ENCODE data around the gene PLPPR3.

The PLPPR3 gene

GRCh38 chr19:782185-782877 is 39.4 kb downstream of the PLPPR3 start:
- no CpG with 5 or more reads among the region's 29 CpGs for WGBS (ENCODE audit: insufficient coverage, insufficient read length)
- H3K36me3 ChIP-seq (ENCODE audit: control insufficient read depth, insufficient read depth, low read length) = no peaks in the 10 kb centered on the region
- H3K4me3 ChIP-seq (ENCODE audit: low read length) = no peak overlapping the region; the same call in 1 of the 2 replicates
- H3K9me3 ChIP-seq (ENCODE audit: control insufficient read depth, insufficient read depth, low read length) = no peaks in the 10 kb centered on the region
- peaks cover 5% of the 10 kb centered on the region for H3K4me1 ChIP-seq (ENCODE audit: control insufficient read depth, insufficient read depth, low read length)
- no peak overlapping the region for H3K27ac ChIP-seq (ENCODE audit: low read length)
- DNase-seq (ENCODE audit: low read depth, low spot score) = no peak
- H3K27me3 ChIP-seq (ENCODE audit: control insufficient read depth, insufficient read depth, low read length) = no peaks in the 10 kb centered on the region

DNA sequence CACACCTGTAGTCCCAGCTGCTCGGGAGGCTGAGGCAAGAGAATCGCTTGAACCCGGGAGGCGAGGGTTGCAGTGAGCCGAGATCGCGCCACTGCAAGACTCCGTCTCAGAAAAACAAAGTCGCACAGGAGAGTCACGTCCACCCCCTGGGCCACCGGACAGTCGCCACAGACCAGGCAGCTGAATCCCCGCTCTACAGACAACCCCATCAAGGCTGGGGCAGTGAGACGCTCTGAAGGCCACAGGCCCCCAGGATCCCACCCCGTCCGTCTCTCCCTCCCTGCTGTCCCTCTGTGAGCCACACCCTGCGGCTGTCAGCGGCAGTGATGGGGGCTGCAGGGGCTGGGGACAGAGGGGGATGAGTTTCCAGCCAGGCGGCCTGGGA is 40.0 kb downstream of the PLPPR3 start:
- DNase-seq (ENCODE audit: low read depth, low spot score) = no peak
- WGBS (ENCODE audit: insufficient coverage, insufficient read length) = no CpG with 5 or more reads among the region's 19 CpGs
- Histone ChIP-seq H3K4me1 (ENCODE audit: control insufficient read depth, insufficient read depth, low read length) (peaks cover 5% of the 10 kb centered on the region), H3K9me3 (ENCODE audit: control insufficient read depth, insufficient read depth, low read length) (no peaks in the 10 kb centered on the region), H3K27ac (ENCODE audit: low read length) (no peak overlapping the region), H3K4me3 (ENCODE audit: low read length) (no peak overlapping the region), H3K36me3 (ENCODE audit: control insufficient read depth, insufficient read depth, low read length) (no peaks in the 10 kb centered on the region), H3K27me3 (ENCODE audit: control insufficient read depth, insufficient read depth, low read length) (no peaks in the 10 kb centered on the region)

- Histone ChIP-seq H3K4me3 (ENCODE audit: low read length) (no peak overlapping the region), H3K9me3 (ENCODE audit: control insufficient read depth, insufficient read depth, low read length) (no peaks in the 10 kb centered on the region), H3K27ac (ENCODE audit: low read length) (no peak overlapping the region), H3K36me3 (ENCODE audit: control insufficient read depth, insufficient read depth, low read length) (no peaks in the 10 kb centered on the region), H3K27me3 (ENCODE audit: control insufficient read depth, insufficient read depth, low read length) (no peaks in the 10 kb centered on the region), H3K4me1 (ENCODE audit: control insufficient read depth, insufficient read depth, low read length) (peaks cover 5% of the 10 kb centered on the region)
- WGBS (ENCODE audit: insufficient coverage, insufficient read length) = no CpG with 5 or more reads among the region's 15 CpGs
- no peak for DNase-seq (ENCODE audit: low read depth, low spot score)
These were observed 40.8 kb downstream of the PLPPR3 start for GRCh38 chr19:780935-781334.

DNA sequence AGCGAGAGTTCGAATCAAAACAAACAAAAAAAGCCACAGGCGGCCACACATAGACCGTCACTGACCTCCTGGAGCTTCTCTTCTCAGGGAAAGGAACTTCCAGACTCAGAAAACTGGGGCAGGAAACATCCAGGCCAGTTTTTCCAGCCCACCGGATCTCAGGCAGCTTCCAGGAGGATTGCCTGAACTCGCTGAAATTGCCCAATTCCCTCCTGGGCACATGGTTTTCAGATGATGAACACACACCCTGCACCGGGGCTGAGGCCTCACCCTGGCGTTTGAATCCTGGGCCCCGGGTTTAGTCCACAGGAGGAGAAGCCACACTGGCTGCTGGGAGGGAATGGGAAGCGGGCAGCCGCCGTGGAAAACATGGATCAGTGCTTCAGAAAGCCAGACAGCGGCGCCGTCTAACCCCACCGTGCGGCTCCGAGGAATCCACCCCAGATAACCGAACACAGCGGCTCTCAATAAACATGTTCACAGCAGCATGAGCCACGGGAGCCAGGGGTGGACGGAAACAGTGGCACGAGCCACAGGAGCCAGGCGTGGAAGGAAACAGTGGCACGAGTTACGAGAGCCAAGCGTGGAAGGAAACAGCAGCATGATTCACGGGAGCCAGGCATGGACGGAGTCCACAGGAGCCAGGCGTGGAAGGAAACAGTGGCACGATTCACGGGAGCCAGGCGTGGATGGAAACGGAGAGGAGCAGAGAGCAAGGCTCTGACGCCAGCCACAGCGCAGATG is 42.7 kb downstream of the PLPPR3 start:
- H3K36me3 ChIP-seq (ENCODE audit: control insufficient read depth, insufficient read depth, low read length) = no peaks in the 10 kb centered on the region
- DNase-seq (ENCODE audit: low read depth, low spot score) = no peak
- WGBS (ENCODE audit: insufficient coverage, insufficient read length) = no CpG with 5 or more reads among the region's 36 CpGs
- H3K27me3 ChIP-seq (ENCODE audit: control insufficient read depth, insufficient read depth, low read length) = no peaks in the 10 kb centered on the region
- no peaks in the 10 kb centered on the region for H3K9me3 ChIP-seq (ENCODE audit: control insufficient read depth, insufficient read depth, low read length)
- no peak overlapping the region for H3K4me3 ChIP-seq (ENCODE audit: low read length)
- peaks cover 5% of the 10 kb centered on the region for H3K4me1 ChIP-seq (ENCODE audit: control insufficient read depth, insufficient read depth, low read length)
- no peak overlapping the region for H3K27ac ChIP-seq (ENCODE audit: low read length)

- Histone ChIP-seq H3K9me3 (ENCODE audit: control insufficient read depth, insufficient read depth, low read length) (no peaks in the 10 kb centered on the region), H3K4me1 (ENCODE audit: control insufficient read depth, insufficient read depth, low read length) (no peaks in the 10 kb centered on the region), H3K27ac (ENCODE audit: low read length) (no peak overlapping the region), H3K27me3 (ENCODE audit: control insufficient read depth, insufficient read depth, low read length) (no peaks in the 10 kb centered on the region), H3K4me3 (ENCODE audit: low read length) (no peak overlapping the region), H3K36me3 (ENCODE audit: control insufficient read depth, insufficient read depth, low read length) (no peaks in the 10 kb centered on the region)
- no CpG with 5 or more reads among the region's 18 CpGs for WGBS (ENCODE audit: insufficient coverage, insufficient read length)
- no peak for DNase-seq (ENCODE audit: low read depth, low spot score)
These were observed 45.2 kb downstream of the PLPPR3 start for GRCh38 chr19:776549-776948.

GRCh38 chr19:772730-773436 is 48.9 kb downstream of the PLPPR3 start:
- DNase-seq (ENCODE audit: low read depth, low spot score) = no peak
- Histone ChIP-seq H3K36me3 (ENCODE audit: control insufficient read depth, insufficient read depth, low read length) (no peaks in the 10 kb centered on the region), H3K4me3 (ENCODE audit: low read length) (no peak overlapping the region), H3K9me3 (ENCODE audit: control insufficient read depth, insufficient read depth, low read length) (no peaks in the 10 kb centered on the region), H3K27me3 (ENCODE audit: control insufficient read depth, insufficient read depth, low read length) (no peaks in the 10 kb centered on the region), H3K27ac (ENCODE audit: low read length) (no peak overlapping the region), H3K4me1 (ENCODE audit: control insufficient read depth, insufficient read depth, low read length) (no peaks in the 10 kb centered on the region)
- WGBS (ENCODE audit: insufficient coverage, insufficient read length) = no CpG with 5 or more reads among the region's 18 CpGs

- Histone ChIP-seq H3K4me3 (ENCODE audit: low read length) (no peak overlapping the region), H3K27me3 (ENCODE audit: control insufficient read depth, insufficient read depth, low read length) (no peaks in the 10 kb centered on the region), H3K4me1 (ENCODE audit: control insufficient read depth, insufficient read depth, low read length) (no peaks in the 10 kb centered on the region), H3K27ac (ENCODE audit: low read length) (no peak overlapping the region), H3K9me3 (ENCODE audit: control insufficient read depth, insufficient read depth, low read length) (no peaks in the 10 kb centered on the region), H3K36me3 (ENCODE audit: control insufficient read depth, insufficient read depth, low read length) (no peaks in the 10 kb centered on the region)
- no CpG with 5 or more reads among the region's 5 CpGs for WGBS (ENCODE audit: insufficient coverage, insufficient read length)
- DNase-seq (ENCODE audit: low read depth, low spot score) = no peak
These were observed 49.7 kb downstream of the PLPPR3 start for GRCh38 chr19:772063-772462.

DNA sequence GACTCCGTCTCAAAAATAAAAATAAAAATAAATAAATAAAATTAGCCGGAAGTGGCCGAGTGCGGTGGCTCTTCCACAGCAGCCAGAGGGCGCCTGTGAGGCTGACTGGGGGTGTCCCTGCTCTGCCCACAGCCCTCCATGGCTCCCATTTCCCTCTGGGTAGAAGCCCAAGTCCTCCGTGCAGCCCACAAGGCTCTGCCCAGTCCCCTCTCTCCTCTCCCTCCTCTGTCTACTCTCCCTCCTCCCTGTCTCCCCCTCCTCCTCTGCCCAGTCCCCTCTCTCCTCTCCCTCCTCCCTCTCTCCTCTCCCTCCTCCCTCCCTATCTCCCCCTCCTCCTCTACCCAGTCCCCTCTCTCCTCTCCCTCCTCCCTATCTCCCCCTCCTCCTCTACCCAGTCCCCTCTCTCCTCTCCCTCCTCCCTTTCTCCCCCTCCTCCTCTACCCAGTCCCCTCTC is 50.4 kb downstream of the PLPPR3 start:
- Histone ChIP-seq H3K4me3 (ENCODE audit: low read length) (no peak overlapping the region), H3K27ac (ENCODE audit: low read length) (no peak overlapping the region), H3K36me3 (ENCODE audit: control insufficient read depth, insufficient read depth, low read length) (no peaks in the 10 kb centered on the region), H3K4me1 (ENCODE audit: control insufficient read depth, insufficient read depth, low read length) (no peaks in the 10 kb centered on the region), H3K9me3 (ENCODE audit: control insufficient read depth, insufficient read depth, low read length) (no peaks in the 10 kb centered on the region), H3K27me3 (ENCODE audit: control insufficient read depth, insufficient read depth, low read length) (no peaks in the 10 kb centered on the region)
- WGBS (ENCODE audit: insufficient coverage, insufficient read length) = no CpG with 5 or more reads among the region's 6 CpGs
- DNase-seq (ENCODE audit: low read depth, low spot score) = no peak

- Histone ChIP-seq H3K27me3 (ENCODE audit: control insufficient read depth, insufficient read depth, low read length) (no peaks in the 10 kb centered on the region), H3K9me3 (ENCODE audit: control insufficient read depth, insufficient read depth, low read length) (no peaks in the 10 kb centered on the region), H3K4me1 (ENCODE audit: control insufficient read depth, insufficient read depth, low read length) (no peaks in the 10 kb centered on the region), H3K27ac (ENCODE audit: low read length) (no peak overlapping the region), H3K36me3 (ENCODE audit: control insufficient read depth, insufficient read depth, low read length) (no peaks in the 10 kb centered on the region), H3K4me3 (ENCODE audit: low read length) (no peak overlapping the region)
- no CpG with 5 or more reads among the region's 6 CpGs for WGBS (ENCODE audit: insufficient coverage, insufficient read length)
- DNase-seq (ENCODE audit: low read depth, low spot score) = no peak
These were observed 52.1 kb downstream of the PLPPR3 start for GRCh38 chr19:769616-770015.

DNA sequence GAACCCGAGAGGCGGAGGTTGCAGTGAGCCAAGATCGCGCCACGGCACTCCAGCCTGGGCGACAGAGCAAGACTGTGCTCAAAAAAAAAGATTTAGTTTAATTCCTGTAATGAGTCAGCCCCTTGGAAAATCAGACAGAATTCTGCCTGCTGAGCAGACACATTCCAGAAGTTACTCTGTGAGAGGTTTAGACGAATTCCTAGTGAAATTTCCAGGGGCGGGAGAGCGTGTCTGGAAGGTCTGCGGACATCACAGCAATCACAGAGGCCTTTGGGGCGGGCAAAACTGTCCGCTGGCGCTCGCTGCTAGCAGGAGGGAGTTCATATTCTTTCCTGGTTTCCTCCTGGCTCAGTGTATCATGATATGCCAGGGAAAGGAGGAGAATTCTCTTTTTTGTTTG is 53.3 kb downstream of the PLPPR3 start:
- H3K27ac ChIP-seq (ENCODE audit: low read length) = no peak overlapping the region
- no peak overlapping the region for H3K4me3 ChIP-seq (ENCODE audit: low read length)
- no peaks in the 10 kb centered on the region for H3K27me3 ChIP-seq (ENCODE audit: control insufficient read depth, insufficient read depth, low read length)
- H3K4me1 ChIP-seq (ENCODE audit: control insufficient read depth, insufficient read depth, low read length) = no peaks in the 10 kb centered on the region
- WGBS (ENCODE audit: insufficient coverage, insufficient read length) = no CpG with 5 or more reads among the region's 14 CpGs
- H3K9me3 ChIP-seq (ENCODE audit: control insufficient read depth, insufficient read depth, low read length) = no peaks in the 10 kb centered on the region
- no peaks in the 10 kb centered on the region for H3K36me3 ChIP-seq (ENCODE audit: control insufficient read depth, insufficient read depth, low read length)
- DNase-seq (ENCODE audit: low read depth, low spot score) = no peak
